ENCODE measurements around the gene LGR6. TPM values are rescaled to one million over a fixed set of nuclear protein-coding genes. Genes with fewer than 3 reads are reported as not detected.

Gene LGR6
- total and polyA plus RNA-seq, 2 of the 8 experiments (the other 6 are each of a cell fraction or from before 2014, with no cell fraction given) = 0.50 to 1.0 TPM

GRCh38 chr1:202150187-202150586 is 43.4 kb upstream of the LGR6 start (continued):
- no peak for TF ChIP-seq CBX8 (IDR thresholded peaks at IDR 0.05; ENCODE audit: borderline replicate concordance, low read depth, low read length)
- TF ChIP-seq CEBPB (IDR thresholded peaks at IDR 0.05; ENCODE audit: low read depth, low read length) = no peak
- TF ChIP-seq ATF3 (IDR thresholded peaks at IDR 0.05; ENCODE audit: insufficient read depth, low read depth, low read length) = no peak
- no peak for TF ChIP-seq TAF1 (IDR thresholded peaks at IDR 0.05; ENCODE audit: low read depth, low read length)
